GM13977 (cell line): ENCODE measurements around the gene CRYL1.

Source experiments
- DNase-seq: peaks from one replicate; pipeline ENCODE4 v3.0.0; 2012; ENCODE audit warnings: low spot score
- CTCF ChIP-seq: IDR thresholded peaks from 2 replicates; pipeline ENCODE4 v1.5.1; 2012; ENCODE audit warnings: mild to moderate bottlenecking, control low read depth; ENCODE audit not compliant: insufficient read depth; ENCODE audit errors: extremely low read depth, missing control alignments
- in situ Hi-C: fragments of 300-500 bp; cut with MboI; formaldehyde crosslinking; loops from one replicate; pipeline ENCODE4 v1.12.0; 2022; ENCODE audit warnings: low sequenced_read_pairs, low pct_unique_long_range_greater_than_20kb, mixed read lengths, inconsistent platforms; ENCODE audit not compliant: unreplicated experiment

Gene CRYL1

GRCh38 chr13:20353973-20354372 lies 171.7 kb downstream of the CRYL1 start:
- DNase-seq, result no peak
- in situ Hi-C loops, result no loop called here
- TF ChIP-seq CTCF, result no peak
